Measurements from ENCODE around the gene FGF2.

Gene FGF2

GRCh38 chr4:122912810-122913575 lies 86.4 kb downstream of the FGF2 start:
- DNase-seq (ENCODE audit: low read depth in 1 of 2, low spot score in 1 of 2): no peak
- no peak overlapping the region for H3K4me3 ChIP-seq (replicated peaks; ENCODE audit: insufficient read depth, low read length)
- no peak overlapping the region for H3K27ac ChIP-seq (replicated peaks)
- TF ChIP-seq CTCF (IDR thresholded peaks at IDR 0.05; ENCODE audit: insufficient read depth, low read length) (no peak), POLR2AphosphoS5 (IDR thresholded peaks at IDR 0.05; ENCODE audit: low read depth) (no peak), GABPA (IDR thresholded peaks at IDR 0.05; ENCODE audit: low read depth) (no peak), SPI1 (IDR thresholded peaks at IDR 0.05; ENCODE audit: borderline replicate concordance, low read depth) (no peak)
- no peaks in the 10 kb centered on the region for H3K27me3 ChIP-seq (ENCODE audit: insufficient read depth, poor library complexity, severe bottlenecking)

- TF ChIP-seq SPI1 (IDR thresholded peaks at IDR 0.05; ENCODE audit: borderline replicate concordance, low read depth): no peak
- TF ChIP-seq CTCF (IDR thresholded peaks at IDR 0.05; ENCODE audit: insufficient read depth, low read length): no peak
- no peak for TF ChIP-seq POLR2AphosphoS5 (IDR thresholded peaks at IDR 0.05; ENCODE audit: low read depth)
- TF ChIP-seq, protein P1, sequence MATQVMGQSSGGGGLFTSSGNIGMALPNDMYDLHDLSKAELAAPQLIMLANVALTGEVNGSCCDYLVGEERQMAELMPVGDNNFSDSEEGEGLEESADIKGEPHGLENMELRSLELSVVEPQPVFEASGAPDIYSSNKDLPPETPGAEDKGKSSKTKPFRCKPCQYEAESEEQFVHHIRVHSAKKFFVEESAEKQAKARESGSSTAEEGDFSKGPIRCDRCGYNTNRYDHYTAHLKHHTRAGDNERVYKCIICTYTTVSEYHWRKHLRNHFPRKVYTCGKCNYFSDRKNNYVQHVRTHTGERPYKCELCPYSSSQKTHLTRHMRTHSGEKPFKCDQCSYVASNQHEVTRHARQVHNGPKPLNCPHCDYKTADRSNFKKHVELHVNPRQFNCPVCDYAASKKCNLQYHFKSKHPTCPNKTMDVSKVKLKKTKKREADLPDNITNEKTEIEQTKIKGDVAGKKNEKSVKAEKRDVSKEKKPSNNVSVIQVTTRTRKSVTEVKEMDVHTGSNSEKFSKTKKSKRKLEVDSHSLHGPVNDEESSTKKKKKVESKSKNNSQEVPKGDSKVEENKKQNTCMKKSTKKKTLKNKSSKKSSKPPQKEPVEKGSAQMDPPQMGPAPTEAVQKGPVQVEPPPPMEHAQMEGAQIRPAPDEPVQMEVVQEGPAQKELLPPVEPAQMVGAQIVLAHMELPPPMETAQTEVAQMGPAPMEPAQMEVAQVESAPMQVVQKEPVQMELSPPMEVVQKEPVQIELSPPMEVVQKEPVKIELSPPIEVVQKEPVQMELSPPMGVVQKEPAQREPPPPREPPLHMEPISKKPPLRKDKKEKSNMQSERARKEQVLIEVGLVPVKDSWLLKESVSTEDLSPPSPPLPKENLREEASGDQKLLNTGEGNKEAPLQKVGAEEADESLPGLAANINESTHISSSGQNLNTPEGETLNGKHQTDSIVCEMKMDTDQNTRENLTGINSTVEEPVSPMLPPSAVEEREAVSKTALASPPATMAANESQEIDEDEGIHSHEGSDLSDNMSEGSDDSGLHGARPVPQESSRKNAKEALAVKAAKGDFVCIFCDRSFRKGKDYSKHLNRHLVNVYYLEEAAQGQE (IDR thresholded peaks at IDR 0.05; ENCODE audit: insufficient replicate concordance, low read depth): no peak
- Histone ChIP-seq H3K4me3 (replicated peaks; ENCODE audit: insufficient read depth, low read length) (no peak overlapping the region), H3K27me3 (ENCODE audit: insufficient read depth, poor library complexity, severe bottlenecking) (no peaks in the 10 kb centered on the region), H3K27ac (replicated peaks) (no peak overlapping the region)
- DNase-seq (ENCODE audit: low read depth in 1 of 2, low spot score in 1 of 2): no peak
These were observed 87.8 kb downstream of the FGF2 start for GRCh38 chr4:122914292-122914904.

DNA sequence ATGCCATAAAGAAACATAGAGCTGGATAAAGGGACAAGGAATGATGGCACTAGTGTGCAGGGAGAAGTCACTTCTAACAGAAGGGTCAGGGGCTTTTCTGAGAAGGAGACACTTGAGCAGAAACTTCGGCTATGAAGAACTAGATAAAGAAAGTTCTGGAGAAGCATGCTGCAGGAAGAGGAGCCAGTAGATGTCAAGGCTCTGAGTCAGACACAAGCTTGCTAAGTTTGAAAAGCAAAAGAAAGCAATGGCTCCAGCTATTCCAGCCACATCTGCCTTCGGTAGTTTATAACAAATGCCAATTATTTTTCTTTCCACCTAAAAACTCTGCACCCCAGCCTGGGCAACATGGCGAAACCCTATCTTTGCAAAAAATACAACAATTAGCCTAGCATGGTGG lies 88.3 kb downstream of the FGF2 start:
- DNase-seq (ENCODE audit: low read depth in 1 of 2, low spot score in 1 of 2): no peak
- TF ChIP-seq CTCF (IDR thresholded peaks at IDR 0.05; ENCODE audit: insufficient read depth, low read length): no peak
- H3K4me3 ChIP-seq (replicated peaks; ENCODE audit: insufficient read depth, low read length): no peak overlapping the region
- no peak overlapping the region for H3K27ac ChIP-seq (replicated peaks)
- H3K27me3 ChIP-seq (ENCODE audit: insufficient read depth, poor library complexity, severe bottlenecking): no peaks in the 10 kb centered on the region

DNA sequence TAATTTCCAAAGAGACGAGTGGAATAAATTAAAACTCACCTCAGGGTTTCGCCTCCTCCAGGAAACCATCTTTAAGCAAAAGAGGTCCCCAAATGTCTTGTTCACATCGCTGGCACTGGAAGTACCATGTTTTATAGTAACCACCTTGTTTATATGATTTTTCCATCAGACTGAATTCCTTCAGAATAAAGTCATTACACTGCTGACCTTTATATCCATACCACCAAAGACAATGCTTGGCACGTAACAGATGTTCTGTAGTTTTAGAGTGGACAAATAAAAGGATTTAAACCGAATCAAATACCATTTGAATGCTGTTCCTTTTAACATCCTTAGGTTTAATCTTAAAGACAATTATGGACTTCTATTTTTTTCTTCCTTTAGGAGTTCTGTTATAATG lies 91.1 kb downstream of the FGF2 start:
- Histone ChIP-seq H3K27ac (replicated peaks) (no peak overlapping the region), H3K4me3 (replicated peaks; ENCODE audit: insufficient read depth, low read length) (no peak overlapping the region), H3K27me3 (ENCODE audit: insufficient read depth, poor library complexity, severe bottlenecking) (no peaks in the 10 kb centered on the region)
- no peak for TF ChIP-seq CTCF (IDR thresholded peaks at IDR 0.05; ENCODE audit: insufficient read depth, low read length)
- no peak for TF ChIP-seq SPI1 (IDR thresholded peaks at IDR 0.05; ENCODE audit: borderline replicate concordance, low read depth)
- no peak for TF ChIP-seq POLR2AphosphoS5 (IDR thresholded peaks at IDR 0.05; ENCODE audit: low read depth)
- TF ChIP-seq GABPA (IDR thresholded peaks at IDR 0.05; ENCODE audit: low read depth): no peak
- TF ChIP-seq, protein P1 (IDR thresholded peaks at IDR 0.05; ENCODE audit: insufficient replicate concordance, low read depth): no peak
- no peak for DNase-seq (ENCODE audit: low read depth in 1 of 2, low spot score in 1 of 2)

All from HL-60 (cell line).